Brain microvascular endothelial cell (primary cell): ENCODE data around the gene BORCS5.
A peak's percentile ranks its signal among the peaks of the same experiment; 100 is the strongest.
"Not testable (repeated sequence)": the region's sequence is repeated elsewhere in the genome, so short reads cannot be mapped to it uniquely, and the experiment has no call there.

Experiments
- DNase-seq: peaks from one replicate; pipeline ENCODE4 v3.0.0-alpha.2; 2020
- H3K27ac ChIP-seq: fragments of 250-450 bp; sonication (Bioruptor Pico); 2 replicates; pipeline ENCODE4 v1.5.1; 2020; ENCODE audit warnings: mild to moderate bottlenecking, moderate library complexity
- H3K27me3 ChIP-seq: fragments of 250-450 bp; sonication (Bioruptor Pico); replicated peaks from 2 replicates; pipeline ENCODE4 v1.5.1; 2020; ENCODE audit warnings: mild to moderate bottlenecking
- H3K36me3 ChIP-seq: fragments of 250-450 bp; sonication (Bioruptor Pico); replicated peaks from 2 replicates; pipeline ENCODE4 v1.5.1; 2020; ENCODE audit warnings: mild to moderate bottlenecking
- H3K4me3 ChIP-seq: 2 replicates; pipeline ENCODE4 v1.5.1; 2011; ENCODE audit warnings: low read depth, mild to moderate bottlenecking, control low read depth, low read length, moderate library complexity
- CTCF ChIP-seq: IDR thresholded peaks from 2 replicates; pipeline ENCODE4 v1.5.1; 2011; ENCODE audit warnings: low read depth, mild to moderate bottlenecking, moderate library complexity, low read length, control low read depth, inconsistent platforms; ENCODE audit errors: missing control alignments
- in situ Hi-C: cut with HindIII; loops from 2 replicates; pipeline ENCODE4 v1.10.0; 2017; ENCODE audit warnings: low sequenced_read_pairs, low pct_ligation_motif_present

The BORCS5 gene

GRCh38 chr12:12356896-12357718 lies at the start of gene BORCS5:
BORCS5 (plus strand) TSS chr12:12357078; CDS start chr12:12357452, 374 bp downstream.
- in situ Hi-C loops, result no loop called here

DNA sequence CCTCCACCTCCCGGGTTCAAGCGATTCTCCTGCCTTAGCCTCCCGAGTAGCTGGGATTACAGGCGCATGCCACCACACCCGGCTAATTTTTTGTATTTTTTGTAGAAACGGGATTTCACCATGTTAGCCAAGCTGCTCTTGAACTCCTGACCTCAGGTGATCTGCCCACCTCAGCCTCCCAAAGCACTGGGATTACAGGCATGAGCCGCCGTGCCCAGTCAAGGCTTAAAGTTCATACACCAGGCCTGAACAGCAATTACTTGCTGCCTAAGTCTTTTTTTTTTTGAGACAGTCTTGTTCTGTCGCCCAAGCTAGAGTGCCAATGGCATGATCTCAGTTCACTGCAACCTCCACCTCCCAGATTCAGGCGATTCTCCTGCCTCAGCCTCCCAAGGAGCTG lies 46.2 kb upstream of the BORCS5 start:
- H3K4me3 ChIP-seq, in situ Hi-C loops, DNase-seq: not testable (repeated sequence)

More at GRCh38 chr12:12356896-12357718, at the start of gene BORCS5:
- DNase-seq, result peak; percentile 87
- Histone ChIP-seq H3K36me3 (no peaks in the 10 kb centered on the region), H3K27ac (peak within 1 kb of the TSS; percentile 53), H3K27me3 (no peaks in the 10 kb centered on the region), H3K4me3 (peak within 1 kb of the TSS; percentile 90)
- peak; percentile 30 for TF ChIP-seq CTCF

DNA sequence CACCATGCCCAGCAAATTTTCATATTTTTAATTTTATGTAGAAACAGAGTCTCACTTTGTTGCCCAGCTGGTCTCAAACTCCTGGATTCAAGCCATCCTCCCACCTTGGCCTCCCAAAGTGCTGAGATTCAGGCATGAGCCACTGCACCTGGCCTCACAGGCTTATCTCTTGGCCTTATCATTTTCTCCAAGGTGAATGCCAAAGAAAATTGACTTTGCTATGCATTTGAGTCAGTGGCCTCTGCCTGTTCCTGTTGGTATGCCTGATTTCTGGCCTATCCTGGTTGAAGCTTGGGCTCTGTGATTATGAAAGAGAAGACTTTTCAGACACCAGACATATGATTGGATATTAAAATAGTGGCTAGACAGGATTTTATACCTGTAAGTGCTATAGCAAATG lies 41.0 kb upstream of the BORCS5 start:
- no peak overlapping the region for H3K4me3 ChIP-seq
- H3K27me3 ChIP-seq, result no peaks in the 10 kb centered on the region
- in situ Hi-C loops, result no loop called here
- DNase-seq, result no peak
- H3K27ac ChIP-seq, result no peak overlapping the region
- H3K36me3 ChIP-seq, result no peaks in the 10 kb centered on the region
- no peak for TF ChIP-seq CTCF

More for the DNA sequence above, 46.2 kb upstream of the BORCS5 start:
- not testable (repeated sequence) for H3K36me3 ChIP-seq, H3K27me3 ChIP-seq, H3K27ac ChIP-seq

- Histone ChIP-seq H3K27ac (no peak overlapping the region), H3K36me3 (no peaks in the 10 kb centered on the region), H3K4me3 (no peak overlapping the region), H3K27me3 (no peaks in the 10 kb centered on the region)
- in situ Hi-C loops, result no loop called here
- DNase-seq, result no peak
- TF ChIP-seq CTCF, result no peak
Measured at GRCh38 chr12:12319451-12320183, 37.3 kb upstream of the BORCS5 start.

- Histone ChIP-seq H3K36me3 (no peaks in the 10 kb centered on the region), H3K27me3 (no peaks in the 10 kb centered on the region), H3K27ac (no peak overlapping the region), H3K4me3 (no peak overlapping the region)
- no peak for TF ChIP-seq CTCF
- in situ Hi-C loops, result no loop called here
- no peak for DNase-seq
Measured at GRCh38 chr12:12323118-12323517, 33.8 kb upstream of the BORCS5 start.

GRCh38 chr12:12323591-12323990 lies 33.3 kb upstream of the BORCS5 start:
- in situ Hi-C loops, result no loop called here
- Histone ChIP-seq H3K4me3 (no peak overlapping the region), H3K27ac (no peak overlapping the region), H3K27me3 (no peaks in the 10 kb centered on the region), H3K36me3 (no peaks in the 10 kb centered on the region)
- no peak for DNase-seq
- TF ChIP-seq CTCF, result no peak
